Nucleus accumbens (tissue), 56 donors: ENCODE results near the gene AMZ1.

Experiments used
- DNase-seq, 56 donors: peaks; one replicate each; lab custom pipeline; 2025; lab: John Stamatoyannopoulos, UW

The AMZ1 gene

GRCh38 chr7:2687881-2688318 lies at the start of gene AMZ1:
Gene AMZ1, plus strand, starts transcription at chr7:2688202. Its CDS starts 12,250 bp downstream, at chr7:2700452.
- DNase-seq = peak in 3 of 56 donors; percentile 34 to 44 (median 36)

GRCh38 chr7:2638224-2638991 lies 49.6 kb upstream of the AMZ1 start:
- DNase-seq = peak in 18 of 56 donors; percentile 17 to 65 (median 41)

GRCh38 chr7:2639181-2639681 lies 48.8 kb upstream of the AMZ1 start:
- DNase-seq = peak in 17 of 56 donors; percentile 19 to 65 (median 42)

- DNase-seq = no peak
These were observed 48.1 kb upstream of the AMZ1 start for GRCh38 chr7:2639695-2640481.

GRCh38 chr7:2640482-2640830 lies 47.5 kb upstream of the AMZ1 start:
- no peak for DNase-seq

- no peak for DNase-seq
These were observed 47.1 kb upstream of the AMZ1 start for GRCh38 chr7:2640846-2641316.

GRCh38 chr7:2641406-2642393 lies 46.3 kb upstream of the AMZ1 start:
- DNase-seq = peak in 51 of 56 donors; percentile 23 to 86 (median 64)

- DNase-seq = no peak
These were observed 44.4 kb upstream of the AMZ1 start for GRCh38 chr7:2643386-2644219.

GRCh38 chr7:2644220-2644561 lies 43.8 kb upstream of the AMZ1 start:
- no peak for DNase-seq

GRCh38 chr7:2644562-2645273 lies 43.3 kb upstream of the AMZ1 start:
- DNase-seq = no peak

GRCh38 chr7:2645274-2645868 lies 42.6 kb upstream of the AMZ1 start:
- DNase-seq = no peak

- no peak for DNase-seq
These were observed 41.7 kb upstream of the AMZ1 start for GRCh38 chr7:2646336-2646679.

GRCh38 chr7:2646680-2647571 lies 41.1 kb upstream of the AMZ1 start:
- DNase-seq = peak in 1 of 56 donors; percentile 18

- no peak for DNase-seq
These were observed 40.3 kb upstream of the AMZ1 start for GRCh38 chr7:2647594-2648172.

GRCh38 chr7:2649139-2649838 lies 38.7 kb upstream of the AMZ1 start:
- DNase-seq = no peak

- no peak for DNase-seq
These were observed 38.0 kb upstream of the AMZ1 start for GRCh38 chr7:2649991-2650390.
